GM23248 (cell line): Measurements from ENCODE around the gene THY1. TPM values are rescaled to one million over a fixed set of nuclear protein-coding genes. Genes with fewer than 3 reads are reported as not detected.

Experiments
- DNase-seq: peaks from one replicate; pipeline ENCODE4 v3.0.0-alpha.2; 2015
- H2AFZ ChIP-seq: fragments of 200-600 bp; sonication (generic); 2 replicates; pipeline ENCODE4 v1.6.1; 2016; ENCODE audit warnings: antibody characterized with exemption
- H3F3A ChIP-seq: fragments of 200-600 bp; sonication (generic); 2 replicates; pipeline ENCODE4 v1.6.1; 2016; ENCODE audit warnings: mild to moderate bottlenecking, antibody characterized with exemption, mixed run types; ENCODE audit not compliant: insufficient read depth
- H3K27ac ChIP-seq: fragments of 200-600 bp; sonication (generic); 2 replicates; pipeline ENCODE4 v1.5.1; 2016; ENCODE audit warnings: mild to moderate bottlenecking
- H3K27me3 ChIP-seq: fragments of 200-600 bp; sonication (generic); replicated peaks from 2 replicates; pipeline ENCODE4 v1.6.1; 2016; ENCODE audit warnings: mild to moderate bottlenecking; ENCODE audit not compliant: insufficient read depth
- H3K36me3 ChIP-seq: fragments of 200-600 bp; sonication (generic); 2 replicates; pipeline ENCODE4 v1.6.1; 2016; ENCODE audit warnings: low read depth, mild to moderate bottlenecking
- H3K4me1 ChIP-seq: fragments of 200-600 bp; sonication (generic); 2 replicates; pipeline ENCODE4 v1.6.1; 2016; ENCODE audit warnings: mild to moderate bottlenecking; ENCODE audit not compliant: insufficient read depth
- H3K4me2 ChIP-seq: fragments of 200-600 bp; sonication (generic); one replicate; pipeline ENCODE4 v1.6.1; 2016; ENCODE audit warnings: mild to moderate bottlenecking; ENCODE audit not compliant: unreplicated experiment
- H3K4me3 ChIP-seq: fragments of 200-600 bp; sonication (generic); 2 replicates; pipeline ENCODE4 v1.5.1; 2016; ENCODE audit warnings: mild to moderate bottlenecking
- H3K79me2 ChIP-seq: fragments of 200-600 bp; sonication (generic); 2 replicates; pipeline ENCODE4 v1.6.1; 2016; ENCODE audit warnings: mild to moderate bottlenecking; ENCODE audit not compliant: insufficient read depth
- H3K9ac ChIP-seq: fragments of 200-600 bp; sonication (generic); 2 replicates; pipeline ENCODE4 v1.6.1; 2016; ENCODE audit warnings: mild to moderate bottlenecking
- H3K9me2 ChIP-seq: fragments of 200-600 bp; sonication (generic); 2 replicates; pipeline ENCODE4 v1.6.1; 2016; ENCODE audit warnings: mixed run types, mild to moderate bottlenecking, moderate library complexity; ENCODE audit not compliant: insufficient read depth
- H3K9me3 ChIP-seq: fragments of 200-600 bp; sonication (generic); one replicate; pipeline ENCODE4 v1.6.1; 2017; ENCODE audit warnings: low read depth
- H4K20me1 ChIP-seq: fragments of 200-600 bp; sonication (generic); 2 replicates; pipeline ENCODE4 v1.6.0; 2016; ENCODE audit not compliant: insufficient read depth
- EZH2 ChIP-seq: fragments of 200-600 bp; sonication (generic); IDR thresholded peaks from 2 replicates; pipeline ENCODE4 v1.6.1; 2018; ENCODE audit warnings: antibody characterized with exemption, mild to moderate bottlenecking; ENCODE audit not compliant: insufficient read depth, poor library complexity, severe bottlenecking
- EZH2phosphoT487 ChIP-seq: fragments of 200-600 bp; sonication (generic); IDR thresholded peaks from 2 replicates; pipeline ENCODE4 v1.6.1; 2018; ENCODE audit warnings: antibody characterized with exemption, moderate library complexity, mild to moderate bottlenecking, low read depth; ENCODE audit not compliant: insufficient read depth
- WGBS, 2 experiments: methylation state at CpG; one replicate each; pipeline ENCODE4 v1.1.6; 2015 to 2017; ENCODE audit warnings: low lambda C conversion rate in 2 of 2, low coverage in 1 of 2; ENCODE audit errors: missing lambda C conversion rate in 2 of 2; 5-methylcytosine and 5-hydroxymethylcytosine counted together
- in situ Hi-C: fragments of 300-500 bp; cut with MboI; formaldehyde crosslinking; loops from 2 replicates; pipeline ENCODE4 v1.15.0; 2020
- polyA plus RNA-seq: library from polyadenylated mRNA; unstranded; fragments of >200 nt; fragmentation: Nextera tagmentation; extraction: Ambion mirVana; gene quantifications from 2 replicates; pipeline ENCODE4 v1.2.1, GENCODE V29; 2016
- total RNA-seq: library from RNA; depleted of rRNA; stranded (reverse); fragments of >200 nt; shearing (Covaris generic); gene quantifications from 2 replicates; pipeline ENCODE4 v1.2.3, GENCODE V29; 2014

The THY1 gene
- total and polyA plus RNA-seq, 2 experiments from 2014 or later: 1,640 to 1,694 TPM

- no peak overlapping the region for H3K9ac ChIP-seq
- no peaks in the 10 kb centered on the region for H3K9me2 ChIP-seq
- H3K4me1 ChIP-seq: peaks cover 3% of the 10 kb centered on the region; the same call in 1 of the 2 replicates
- no peaks in the 10 kb centered on the region for H3K27me3 ChIP-seq
- TF ChIP-seq EZH2 (no peak), EZH2phosphoT487 (no peak)
- H3K79me2 ChIP-seq: no peaks in the 10 kb centered on the region
- H4K20me1 ChIP-seq: no peaks in the 10 kb centered on the region
- in situ Hi-C loops: no loop called here
- no peak for DNase-seq
- no peak overlapping the region for H2AFZ ChIP-seq
- H3K27ac ChIP-seq: no peak overlapping the region
- H3F3A ChIP-seq: no peaks in the 10 kb centered on the region; the same call in 1 of the 2 replicates
- H3K36me3 ChIP-seq: no peaks in the 10 kb centered on the region
- WGBS, 2 experiments: 35 to 43% methylated on average over 2 of the region's 2 CpGs
- H3K9me3 ChIP-seq: no peaks in the 10 kb centered on the region
- H3K4me2 ChIP-seq: peak overlapping the region; percentile 11
- H3K4me3 ChIP-seq: no peak overlapping the region
These were observed 18.1 kb downstream of the THY1 start for GRCh38 chr11:119404872-119405271.

- Histone ChIP-seq H2AFZ (no peak overlapping the region), H3K27me3 (no peaks in the 10 kb centered on the region), H3K9ac (no peak overlapping the region), H3K9me2 (no peaks in the 10 kb centered on the region), H3K79me2 (no peaks in the 10 kb centered on the region), H3K4me3 (no peak overlapping the region), H3K4me2 (no peak overlapping the region), H3K4me1 (peaks cover 3% of the 10 kb centered on the region; the same call in 1 of the 2 replicates), H3K27ac (no peak overlapping the region), H4K20me1 (no peaks in the 10 kb centered on the region), H3F3A (no peaks in the 10 kb centered on the region; the same call in 1 of the 2 replicates), H3K9me3 (no peaks in the 10 kb centered on the region), H3K36me3 (no peaks in the 10 kb centered on the region)
- peak; percentile 62 for DNase-seq
- TF ChIP-seq EZH2phosphoT487: no peak
- TF ChIP-seq EZH2: no peak
- 11 to 14% methylated on average over 5 of the region's 5 CpGs for WGBS, 2 experiments
- in situ Hi-C loops: no loop called here
These were observed 20.0 kb downstream of the THY1 start for GRCh38 chr11:119403021-119403420.

DNA sequence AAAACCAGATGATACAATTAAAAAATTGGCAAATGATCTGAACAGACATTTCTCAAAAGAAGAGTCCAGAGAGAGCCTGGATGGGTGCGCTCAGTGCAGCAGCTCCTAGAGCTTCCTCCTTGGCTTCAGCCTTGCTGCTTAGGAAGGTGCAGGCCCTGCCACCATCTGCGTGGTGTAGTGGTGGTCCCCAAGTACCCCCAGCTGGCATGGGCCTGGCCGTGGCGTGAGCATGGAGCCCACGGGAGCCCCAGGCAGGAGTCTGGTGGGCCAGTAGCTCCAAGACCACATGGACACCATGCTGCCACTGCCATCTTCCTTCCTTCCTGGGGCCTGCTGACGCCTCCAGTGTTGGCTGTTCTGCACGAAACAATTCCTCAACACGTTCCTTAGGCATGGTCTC lies 20.5 kb downstream of the THY1 start:
- TF ChIP-seq EZH2: no peak
- TF ChIP-seq EZH2phosphoT487: no peak
- Histone ChIP-seq H3K36me3 (no peaks in the 10 kb centered on the region), H3K79me2 (no peaks in the 10 kb centered on the region), H3F3A (no peaks in the 10 kb centered on the region; the same call in 1 of the 2 replicates), H3K4me1 (peaks cover 3% of the 10 kb centered on the region; the same call in 1 of the 2 replicates), H3K4me3 (no peak overlapping the region), H2AFZ (no peak overlapping the region), H3K27me3 (no peaks in the 10 kb centered on the region), H3K9me2 (no peaks in the 10 kb centered on the region), H3K9me3 (no peaks in the 10 kb centered on the region), H4K20me1 (no peaks in the 10 kb centered on the region), H3K9ac (no peak overlapping the region), H3K27ac (no peak overlapping the region), H3K4me2 (no peak overlapping the region)
- 50 to 62% methylated on average over 8 of the region's 8 CpGs for WGBS, 2 experiments
- DNase-seq: no peak
- in situ Hi-C loops: no loop called here

- no peaks in the 10 kb centered on the region for H4K20me1 ChIP-seq
- no peak overlapping the region for H2AFZ ChIP-seq
- H3K27me3 ChIP-seq: no peaks in the 10 kb centered on the region
- DNase-seq: no peak
- in situ Hi-C loops: no loop called here
- H3K27ac ChIP-seq: no peak overlapping the region
- H3F3A ChIP-seq: no peaks in the 10 kb centered on the region; the same call in 1 of the 2 replicates
- H3K4me1 ChIP-seq: peaks cover 3% of the 10 kb centered on the region; the same call in 1 of the 2 replicates
- H3K9ac ChIP-seq: no peak overlapping the region
- H3K9me2 ChIP-seq: no peaks in the 10 kb centered on the region
- H3K4me2 ChIP-seq: no peak overlapping the region
- H3K4me3 ChIP-seq: no peak overlapping the region
- H3K79me2 ChIP-seq: no peaks in the 10 kb centered on the region
- no peaks in the 10 kb centered on the region for H3K9me3 ChIP-seq
- H3K36me3 ChIP-seq: no peaks in the 10 kb centered on the region
- TF ChIP-seq EZH2phosphoT487 (no peak), EZH2 (no peak)
These were observed 22.1 kb downstream of the THY1 start for GRCh38 chr11:119400860-119401259.

- H3K27me3 ChIP-seq: peaks cover 4% of the 10 kb centered on the region; the same call in 1 of the 2 replicates
- H3K27ac ChIP-seq: no peak overlapping the region
- H3K9ac ChIP-seq: no peak overlapping the region
- no peaks in the 10 kb centered on the region for H3K9me2 ChIP-seq
- no peaks in the 10 kb centered on the region for H3F3A ChIP-seq
- H3K4me3 ChIP-seq: no peak overlapping the region
- no peak overlapping the region for H2AFZ ChIP-seq
- TF ChIP-seq EZH2phosphoT487: no peak
- no peak for TF ChIP-seq EZH2
- no peaks in the 10 kb centered on the region for H3K79me2 ChIP-seq
- no peaks in the 10 kb centered on the region for H4K20me1 ChIP-seq
- H3K9me3 ChIP-seq: no peaks in the 10 kb centered on the region
- no peaks in the 10 kb centered on the region for H3K36me3 ChIP-seq
- DNase-seq: no peak
- H3K4me2 ChIP-seq: no peak overlapping the region
- in situ Hi-C loops: no loop called here
- H3K4me1 ChIP-seq: no peaks in the 10 kb centered on the region
These were observed 25.2 kb downstream of the THY1 start for GRCh38 chr11:119397740-119398139.
